ENCODE measurements around the gene ACOT6.

DNA sequence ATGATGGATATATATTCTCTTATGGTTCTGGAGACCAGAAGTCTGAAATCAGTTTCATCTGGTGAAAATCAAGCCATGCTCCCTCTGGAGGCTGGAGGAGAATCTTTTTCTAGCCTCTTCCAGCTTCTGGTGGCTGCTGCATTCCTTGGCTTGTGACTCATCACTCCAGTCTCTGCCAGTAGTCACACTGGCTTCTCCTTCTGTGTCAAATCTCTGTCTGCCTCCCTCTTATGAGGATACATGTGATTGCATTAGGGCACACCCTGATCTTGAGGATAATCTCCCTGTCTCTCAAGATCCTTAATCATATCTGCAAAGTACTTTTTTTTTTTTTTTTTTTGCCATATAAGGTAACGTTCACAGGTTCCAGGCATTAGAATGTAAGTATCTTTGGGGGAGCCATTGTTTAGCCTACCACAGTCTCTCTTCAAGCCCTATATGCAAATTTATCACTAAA lies 50.2 kb downstream of the ACOT6 start:
- TF ChIP-seq, protein P1, sequence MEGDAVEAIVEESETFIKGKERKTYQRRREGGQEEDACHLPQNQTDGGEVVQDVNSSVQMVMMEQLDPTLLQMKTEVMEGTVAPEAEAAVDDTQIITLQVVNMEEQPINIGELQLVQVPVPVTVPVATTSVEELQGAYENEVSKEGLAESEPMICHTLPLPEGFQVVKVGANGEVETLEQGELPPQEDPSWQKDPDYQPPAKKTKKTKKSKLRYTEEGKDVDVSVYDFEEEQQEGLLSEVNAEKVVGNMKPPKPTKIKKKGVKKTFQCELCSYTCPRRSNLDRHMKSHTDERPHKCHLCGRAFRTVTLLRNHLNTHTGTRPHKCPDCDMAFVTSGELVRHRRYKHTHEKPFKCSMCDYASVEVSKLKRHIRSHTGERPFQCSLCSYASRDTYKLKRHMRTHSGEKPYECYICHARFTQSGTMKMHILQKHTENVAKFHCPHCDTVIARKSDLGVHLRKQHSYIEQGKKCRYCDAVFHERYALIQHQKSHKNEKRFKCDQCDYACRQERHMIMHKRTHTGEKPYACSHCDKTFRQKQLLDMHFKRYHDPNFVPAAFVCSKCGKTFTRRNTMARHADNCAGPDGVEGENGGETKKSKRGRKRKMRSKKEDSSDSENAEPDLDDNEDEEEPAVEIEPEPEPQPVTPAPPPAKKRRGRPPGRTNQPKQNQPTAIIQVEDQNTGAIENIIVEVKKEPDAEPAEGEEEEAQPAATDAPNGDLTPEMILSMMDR (IDR thresholded peaks at IDR 0.05) = no peak
- TF ChIP-seq POLR2A (IDR thresholded peaks at IDR 0.05) = no peak
- no peak for TF ChIP-seq POLR2AphosphoS5 (IDR thresholded peaks at IDR 0.05)
